Fibroblast of lung (primary cell): ENCODE measurements around the gene NXN.
"Not testable (repeated sequence)": the region's sequence is repeated elsewhere in the genome, so short reads cannot be mapped to it uniquely, and the experiment has no call there.

Experiments
- CTCF ChIP-seq, 2 donors: IDR thresholded peaks in 1 of 2; conservative IDR thresholded peaks in 1 of 2; 1 replicate in 1 of 2; 2 replicates in 1 of 2; pipeline ENCODE4 v1.5.1; 2011 to 2012; ENCODE audit warnings: low read length in 2 of 2, control low read depth in 1 of 2, inconsistent platforms in 1 of 2, low read depth in 1 of 2, mild to moderate bottlenecking in 1 of 2
- EZH2 ChIP-seq: IDR thresholded peaks from 2 replicates; pipeline ENCODE4 v1.5.1; 2012; ENCODE audit warnings: low read length, control low read depth, mild to moderate bottlenecking; ENCODE audit errors: missing control alignments

- TF ChIP-seq CTCF (conservative IDR thresholded peaks at IDR 0.05 in 1 of 2, IDR thresholded peaks at IDR 0.05 in 1 of 2; ENCODE audit: low read depth in 1 of 2, low read length in 2 of 2); EZH2: not testable (repeated sequence)
Measured at GRCh38 chr17:874590-874989, 105.0 kb downstream of the NXN start.
